Epithelial cell of esophagus (primary cell): Measurements from ENCODE around the gene KIF15.
A peak's percentile ranks its signal among the peaks of the same experiment; 100 is the strongest.
"Not testable (repeated sequence)": the region's sequence is repeated elsewhere in the genome, so short reads cannot be mapped to it uniquely, and the experiment has no call there.

Experiments used
- DNase-seq: peaks from one replicate; pipeline ENCODE4 v3.0.0; 2010; ENCODE audit warnings: low read depth
- H3K4me3 ChIP-seq: 2 replicates; pipeline ENCODE4 v1.5.1; 2011; ENCODE audit warnings: mild to moderate bottlenecking, low read length, control low read depth
- CTCF ChIP-seq: IDR thresholded peaks from 2 replicates; pipeline ENCODE4 v1.5.1; 2011; ENCODE audit warnings: low read depth, mild to moderate bottlenecking, low read length, control low read depth, inconsistent platforms; ENCODE audit not compliant: insufficient read depth; ENCODE audit errors: missing control alignments

KIF15 gene

GRCh38 chr3:44795197-44795596 lies 33.6 kb downstream of the KIF15 start:
- no peak for DNase-seq
- H3K4me3 ChIP-seq = no peak overlapping the region
- TF ChIP-seq CTCF = no peak

GRCh38 chr3:44802011-44802410 lies 40.4 kb downstream of the KIF15 start:
- no peak for TF ChIP-seq CTCF
- DNase-seq = no peak
- H3K4me3 ChIP-seq = no peak overlapping the region

- no peak for TF ChIP-seq CTCF
- no peak overlapping the region for H3K4me3 ChIP-seq
- DNase-seq = no peak
These were observed 41.7 kb downstream of the KIF15 start for GRCh38 chr3:44803298-44803697.

GRCh38 chr3:44805960-44806359 lies 44.4 kb downstream of the KIF15 start:
- H3K4me3 ChIP-seq = no peak overlapping the region
- no peak for DNase-seq
- TF ChIP-seq CTCF = no peak

GRCh38 chr3:44814751-44815150 lies 53.2 kb downstream of the KIF15 start:
- H3K4me3 ChIP-seq = no peak overlapping the region
- no peak for DNase-seq
- TF ChIP-seq CTCF = no peak

- not testable (repeated sequence) for DNase-seq, H3K4me3 ChIP-seq
These were observed 54.7 kb downstream of the KIF15 start for GRCh38 chr3:44816334-44816733.

- DNase-seq, H3K4me3 ChIP-seq: not testable (repeated sequence)
These were observed 59.6 kb downstream of the KIF15 start for GRCh38 chr3:44821206-44821605.

- TF ChIP-seq CTCF = no peak
- DNase-seq = peak; percentile 87
- no peak overlapping the region for H3K4me3 ChIP-seq
These were observed 63.8 kb downstream of the KIF15 start for GRCh38 chr3:44825264-44825925.
